ENCODE results near the gene HCFC1R1.
A peak's percentile ranks its signal among the peaks of the same experiment; 100 is the strongest.

Gene HCFC1R1

GRCh38 chr16:3035972-3036725 is 12.4 kb upstream of the HCFC1R1 start:
- DNase-seq (ENCODE audit: low read depth in 2 of 2): no peak

- DNase-seq (ENCODE audit: low read depth in 2 of 2): no peak
Observed at GRCh38 chr16:3035289-3035971, 11.7 kb upstream of the HCFC1R1 start.

- DNase-seq (ENCODE audit: low read depth in 2 of 2): no peak
Observed at GRCh38 chr16:3032624-3033023, 8.9 kb upstream of the HCFC1R1 start.

- no peak for DNase-seq (ENCODE audit: low read depth in 2 of 2)
Observed at GRCh38 chr16:3030222-3031212, 6.8 kb upstream of the HCFC1R1 start.

- no peak for DNase-seq (ENCODE audit: low read depth in 2 of 2)
Observed at GRCh38 chr16:3029491-3030221, 5.9 kb upstream of the HCFC1R1 start.

- no peak for DNase-seq (ENCODE audit: low read depth in 2 of 2)
Observed at GRCh38 chr16:3028716-3029319, 5.1 kb upstream of the HCFC1R1 start.

- peak; percentile 71 to 78 for DNase-seq (ENCODE audit: low read depth in 2 of 2)
Observed at GRCh38 chr16:3027983-3028715, 4.4 kb upstream of the HCFC1R1 start.

- DNase-seq (ENCODE audit: low read depth in 2 of 2): no peak
Observed at GRCh38 chr16:3027489-3027795, 3.7 kb upstream of the HCFC1R1 start.

- DNase-seq (ENCODE audit: low read depth in 2 of 2): no peak
Observed at GRCh38 chr16:3026609-3027488, 3.1 kb upstream of the HCFC1R1 start.

- no peak for DNase-seq (ENCODE audit: low read depth in 2 of 2)
Observed at GRCh38 chr16:3026003-3026378, 2.2 kb upstream of the HCFC1R1 start.

GRCh38 chr16:3025032-3026002 is 1.6 kb upstream of the HCFC1R1 start:
- no peak for DNase-seq (ENCODE audit: low read depth in 2 of 2)

- DNase-seq (ENCODE audit: low read depth in 2 of 2): no peak
Observed at GRCh38 chr16:3023415-3023668, 400 bp downstream of the HCFC1R1 start.

GRCh38 chr16:3022684-3023414 is 893 bp downstream of the HCFC1R1 start:
- no peak for DNase-seq (ENCODE audit: low read depth in 2 of 2)

GRCh38 chr16:3022208-3022683 is 1.5 kb downstream of the HCFC1R1 start:
- DNase-seq (ENCODE audit: low read depth in 2 of 2): peak; percentile 69 to 76

GRCh38 chr16:3021449-3022207 is 2.1 kb downstream of the HCFC1R1 start:
- DNase-seq (ENCODE audit: low read depth in 2 of 2): peak; percentile 62 to 63

GRCh38 chr16:3020604-3021448 is 2.9 kb downstream of the HCFC1R1 start:
- peak; percentile 50 for DNase-seq (ENCODE audit: low read depth in 2 of 2)
